ENCODE data around the gene CNOT9.

Gene CNOT9

GRCh38 chr2:218631837-218632236 lies 63.2 kb downstream of the CNOT9 start:
- TF ChIP-seq, protein P1, sequence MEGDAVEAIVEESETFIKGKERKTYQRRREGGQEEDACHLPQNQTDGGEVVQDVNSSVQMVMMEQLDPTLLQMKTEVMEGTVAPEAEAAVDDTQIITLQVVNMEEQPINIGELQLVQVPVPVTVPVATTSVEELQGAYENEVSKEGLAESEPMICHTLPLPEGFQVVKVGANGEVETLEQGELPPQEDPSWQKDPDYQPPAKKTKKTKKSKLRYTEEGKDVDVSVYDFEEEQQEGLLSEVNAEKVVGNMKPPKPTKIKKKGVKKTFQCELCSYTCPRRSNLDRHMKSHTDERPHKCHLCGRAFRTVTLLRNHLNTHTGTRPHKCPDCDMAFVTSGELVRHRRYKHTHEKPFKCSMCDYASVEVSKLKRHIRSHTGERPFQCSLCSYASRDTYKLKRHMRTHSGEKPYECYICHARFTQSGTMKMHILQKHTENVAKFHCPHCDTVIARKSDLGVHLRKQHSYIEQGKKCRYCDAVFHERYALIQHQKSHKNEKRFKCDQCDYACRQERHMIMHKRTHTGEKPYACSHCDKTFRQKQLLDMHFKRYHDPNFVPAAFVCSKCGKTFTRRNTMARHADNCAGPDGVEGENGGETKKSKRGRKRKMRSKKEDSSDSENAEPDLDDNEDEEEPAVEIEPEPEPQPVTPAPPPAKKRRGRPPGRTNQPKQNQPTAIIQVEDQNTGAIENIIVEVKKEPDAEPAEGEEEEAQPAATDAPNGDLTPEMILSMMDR (IDR thresholded peaks at IDR 0.05; ENCODE audit: low read depth, low read length), result no peak
- no peak for DNase-seq (ENCODE audit: extremely low read depth, low read depth)

DNA sequence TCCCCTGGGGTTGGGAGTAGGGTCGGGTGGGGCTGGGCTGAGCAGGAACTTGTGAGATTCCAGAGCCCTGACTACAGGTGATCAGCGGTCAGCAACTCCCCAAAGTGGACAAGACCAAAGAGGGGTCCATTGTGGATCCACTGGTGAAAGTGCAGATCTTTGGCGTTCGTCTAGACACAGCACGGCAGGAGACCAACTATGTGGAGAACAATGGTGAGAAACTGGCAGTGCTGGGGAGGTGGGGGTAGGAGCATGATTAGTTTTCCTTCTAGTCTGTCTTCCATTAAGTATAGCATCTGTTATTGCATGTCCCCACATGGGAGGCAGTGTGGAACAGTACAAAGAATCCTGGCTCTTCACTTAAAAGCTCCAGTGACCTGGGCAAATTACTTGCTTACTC lies 67.1 kb downstream of the CNOT9 start:
- DNase-seq (ENCODE audit: extremely low read depth, low read depth), result no peak
- TF ChIP-seq, protein P1 (IDR thresholded peaks at IDR 0.05; ENCODE audit: low read depth, low read length), result no peak

GRCh38 chr2:218638372-218638771 lies 69.7 kb downstream of the CNOT9 start:
- TF ChIP-seq, protein P1 (IDR thresholded peaks at IDR 0.05; ENCODE audit: low read depth, low read length), result no peak
- DNase-seq (ENCODE audit: extremely low read depth, low read depth), result no peak

DNA sequence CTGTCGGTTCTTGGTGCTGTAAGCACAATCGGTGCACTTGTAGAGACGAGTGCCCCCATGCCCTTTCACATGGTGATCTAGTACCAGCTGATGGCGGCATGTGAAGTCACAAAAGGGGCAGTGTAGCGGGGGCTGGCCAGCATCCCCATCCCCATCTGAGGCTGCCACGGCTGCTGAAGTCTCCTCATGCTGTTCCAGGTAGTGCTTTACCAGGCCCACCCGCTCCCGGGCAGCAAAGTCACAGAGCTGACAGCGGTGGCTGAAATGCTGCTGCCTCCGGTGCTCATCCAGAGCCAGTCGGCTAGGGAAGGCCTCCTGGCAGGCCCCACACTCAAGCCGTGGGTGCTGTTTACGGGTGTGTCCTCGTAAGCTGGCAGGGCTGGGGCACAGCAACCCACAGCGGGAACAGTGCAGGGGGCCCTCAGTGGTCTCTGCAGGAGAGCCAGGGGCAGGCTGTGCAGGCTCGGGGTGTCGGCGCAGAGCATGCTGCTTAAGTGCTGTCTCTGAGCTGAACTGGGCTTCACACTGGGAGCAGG lies 73.5 kb downstream of the CNOT9 start:
- TF ChIP-seq, protein P1 (IDR thresholded peaks at IDR 0.05; ENCODE audit: low read depth, low read length), result no peak
- DNase-seq (ENCODE audit: extremely low read depth, low read depth), result no peak

DNA sequence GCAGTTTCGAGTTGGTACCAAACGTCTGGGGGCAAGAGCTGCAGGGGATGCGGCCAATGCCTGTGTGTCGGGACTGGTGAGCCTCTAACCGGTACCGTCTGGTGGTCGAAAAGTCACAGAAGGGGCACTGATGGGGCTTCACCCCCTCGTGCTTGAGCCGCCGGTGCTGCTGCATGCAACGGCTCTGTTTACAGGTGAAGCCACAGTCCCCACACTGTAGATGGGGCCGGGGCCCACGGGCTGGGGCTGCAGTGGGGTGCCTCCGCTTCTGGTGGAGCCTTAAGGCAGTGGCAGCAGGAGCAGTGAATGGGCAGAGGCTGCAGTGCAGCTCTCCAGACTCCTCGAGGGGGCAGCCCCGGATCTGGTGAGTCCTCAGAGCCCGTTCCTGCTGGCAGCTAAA lies 74.1 kb downstream of the CNOT9 start:
- DNase-seq (ENCODE audit: extremely low read depth, low read depth), result no peak
- TF ChIP-seq, protein P1 (IDR thresholded peaks at IDR 0.05; ENCODE audit: low read depth, low read length), result no peak

GRCh38 chr2:218643751-218644310 lies 75.2 kb downstream of the CNOT9 start:
- TF ChIP-seq, protein P1 (IDR thresholded peaks at IDR 0.05; ENCODE audit: low read depth, low read length), result no peak
- DNase-seq (ENCODE audit: extremely low read depth, low read depth), result no peak

GRCh38 chr2:218644721-218645120 lies 76.1 kb downstream of the CNOT9 start:
- TF ChIP-seq, protein P1 (IDR thresholded peaks at IDR 0.05; ENCODE audit: low read depth, low read length), result no peak
- no peak for DNase-seq (ENCODE audit: extremely low read depth, low read depth)

Data from AG09319 (cell line).